ENCODE measurements around the gene TXNDC17. TPM values are rescaled to one million over a fixed set of nuclear protein-coding genes. Genes with fewer than 3 reads are reported as not detected.
A peak's percentile ranks its signal among the peaks of the same experiment; 100 is the strongest.
"Not testable (repeated sequence)": the region's sequence is repeated elsewhere in the genome, so short reads cannot be mapped to it uniquely, and the experiment has no call there.

The TXNDC17 gene
- total RNA-seq, 1 donor from 2014 or later, result 164 TPM

DNA sequence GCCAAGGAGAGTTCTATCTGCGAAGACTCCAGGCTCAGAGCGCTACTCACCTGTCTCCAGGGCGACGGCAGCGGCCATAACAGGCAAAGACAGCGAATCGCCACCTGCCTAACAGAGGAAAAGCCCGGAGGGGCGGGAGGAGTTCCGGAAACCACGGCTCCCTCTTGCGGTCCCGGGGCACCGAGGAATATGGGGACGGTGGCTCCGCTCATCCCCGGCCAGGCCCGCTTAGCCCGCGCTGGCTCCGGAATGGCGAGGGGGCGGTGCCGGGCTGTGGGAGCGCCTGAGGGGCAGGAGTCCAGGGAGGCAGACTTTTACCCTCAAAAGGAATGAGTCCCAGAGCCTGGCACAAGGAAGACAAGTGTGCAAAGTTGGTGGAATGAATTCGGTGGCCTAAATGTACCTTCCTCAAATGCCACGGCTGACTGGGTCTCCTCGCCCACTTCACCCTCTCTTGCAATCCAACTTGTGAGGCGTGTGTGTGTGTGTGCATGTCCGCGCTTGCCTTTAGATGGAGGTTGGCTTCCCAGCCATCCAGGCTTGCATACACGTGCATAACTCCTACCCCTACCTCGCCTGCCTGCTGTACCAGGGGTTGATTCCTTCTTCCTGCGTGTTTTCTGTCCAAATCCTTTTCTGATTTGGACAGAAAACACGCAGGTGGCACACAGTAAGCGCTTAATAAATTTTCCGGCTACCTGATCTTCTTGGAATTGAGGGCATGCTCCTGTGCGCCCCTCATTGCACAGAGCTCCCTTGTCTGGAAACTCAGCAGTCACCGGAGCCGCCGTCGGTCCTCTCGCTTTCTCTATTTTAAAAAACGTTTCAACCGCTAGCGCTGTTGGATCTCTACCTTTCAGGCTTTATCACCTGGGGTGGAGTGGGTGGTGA, 14.2 kb downstream of the TXNDC17 start:
- no peak for DNase-seq (ENCODE audit: extremely low spot score in 2 of 2)
- intact Hi-C loops (cut with DNase I), result no loop called here
- no peak overlapping the region for H3K27ac ChIP-seq
- TF ChIP-seq POLR2A (IDR thresholded peaks at IDR 0.05) (no peak), POLR2AphosphoS5 (IDR thresholded peaks at IDR 0.05; ENCODE audit: insufficient read depth in 1 of 2, low read depth in 1 of 2) (no peak)
- TF ChIP-seq, protein P1, sequence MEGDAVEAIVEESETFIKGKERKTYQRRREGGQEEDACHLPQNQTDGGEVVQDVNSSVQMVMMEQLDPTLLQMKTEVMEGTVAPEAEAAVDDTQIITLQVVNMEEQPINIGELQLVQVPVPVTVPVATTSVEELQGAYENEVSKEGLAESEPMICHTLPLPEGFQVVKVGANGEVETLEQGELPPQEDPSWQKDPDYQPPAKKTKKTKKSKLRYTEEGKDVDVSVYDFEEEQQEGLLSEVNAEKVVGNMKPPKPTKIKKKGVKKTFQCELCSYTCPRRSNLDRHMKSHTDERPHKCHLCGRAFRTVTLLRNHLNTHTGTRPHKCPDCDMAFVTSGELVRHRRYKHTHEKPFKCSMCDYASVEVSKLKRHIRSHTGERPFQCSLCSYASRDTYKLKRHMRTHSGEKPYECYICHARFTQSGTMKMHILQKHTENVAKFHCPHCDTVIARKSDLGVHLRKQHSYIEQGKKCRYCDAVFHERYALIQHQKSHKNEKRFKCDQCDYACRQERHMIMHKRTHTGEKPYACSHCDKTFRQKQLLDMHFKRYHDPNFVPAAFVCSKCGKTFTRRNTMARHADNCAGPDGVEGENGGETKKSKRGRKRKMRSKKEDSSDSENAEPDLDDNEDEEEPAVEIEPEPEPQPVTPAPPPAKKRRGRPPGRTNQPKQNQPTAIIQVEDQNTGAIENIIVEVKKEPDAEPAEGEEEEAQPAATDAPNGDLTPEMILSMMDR (IDR thresholded peaks at IDR 0.05), result no peak
- H3K27me3 ChIP-seq, result peaks cover 3% of the 10 kb centered on the region
- peak overlapping the region in 1 of 2 donors; percentile 1 for H3K4me3 ChIP-seq
- peaks cover 25% of the 10 kb centered on the region for H3K4me1 ChIP-seq
- H3K36me3 ChIP-seq, result no peaks in the 10 kb centered on the region
- no peaks in the 10 kb centered on the region for H3K9me3 ChIP-seq

GRCh38 chr17:6655732-6656361, 15.0 kb downstream of the TXNDC17 start:
- H3K27me3 ChIP-seq; H3K4me3 ChIP-seq; H3K36me3 ChIP-seq; H3K27ac ChIP-seq; H3K9me3 ChIP-seq; intact Hi-C loops (cut with DNase I); DNase-seq (ENCODE audit: extremely low spot score in 2 of 2): not testable (repeated sequence)
- peaks cover 18% of the 10 kb centered on the region for H3K4me1 ChIP-seq

DNA sequence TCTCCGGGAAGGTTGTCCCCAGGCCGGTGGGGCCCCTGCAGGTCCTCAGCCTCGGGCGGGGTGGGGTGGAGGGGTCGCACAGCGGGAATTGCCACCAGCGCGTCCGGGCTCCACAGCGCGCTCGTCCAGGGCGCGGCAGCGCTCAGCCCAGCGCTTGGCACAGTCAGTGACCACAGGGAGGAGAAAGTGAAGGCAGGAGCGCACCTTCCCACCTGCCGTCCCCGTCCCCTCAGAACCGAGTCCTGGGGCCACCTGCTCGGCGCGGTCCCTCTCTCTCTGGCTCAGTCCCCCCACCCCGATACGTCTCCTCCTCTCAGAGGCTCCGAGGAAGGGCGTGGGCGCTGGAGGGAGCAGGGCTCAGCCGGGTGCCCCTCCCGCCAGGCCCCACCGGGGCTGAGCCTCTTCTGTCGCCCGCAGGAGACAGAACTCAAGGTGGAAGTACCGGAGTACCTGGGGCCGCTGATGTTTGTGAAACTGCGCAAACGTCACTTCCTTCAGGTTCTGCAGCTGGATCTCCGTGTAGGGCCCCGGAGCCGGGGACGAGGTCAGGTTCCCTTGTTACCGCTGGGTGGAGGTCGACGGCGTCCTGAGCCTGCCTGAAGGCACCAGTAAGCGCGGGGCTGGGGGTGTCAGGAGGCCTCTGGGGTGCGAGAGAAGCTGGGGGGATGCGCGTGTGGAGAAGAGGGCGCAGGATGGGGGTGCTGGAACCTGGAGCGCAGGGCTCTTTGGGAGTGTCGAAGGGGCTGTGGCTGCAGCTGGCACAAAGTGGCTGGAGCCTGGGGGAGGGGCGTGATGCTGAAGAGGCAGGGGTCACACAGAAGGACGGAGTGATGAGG, 16.2 kb downstream of the TXNDC17 start:
- H3K4me1 ChIP-seq, result peaks cover 12% of the 10 kb centered on the region
- DNase-seq (ENCODE audit: extremely low spot score in 2 of 2); H3K27me3 ChIP-seq; H3K27ac ChIP-seq; H3K36me3 ChIP-seq; H3K9me3 ChIP-seq; intact Hi-C loops (cut with DNase I): not testable (repeated sequence)
- peak overlapping the region in 1 of 2 donors; percentile 15 for H3K4me3 ChIP-seq

GRCh38 chr17:6657633-6658287, 16.9 kb downstream of the TXNDC17 start:
- H3K36me3 ChIP-seq, result no peaks in the 10 kb centered on the region
- intact Hi-C loops (cut with DNase I), result no loop called here
- no peak overlapping the region for H3K27ac ChIP-seq
- no peaks in the 10 kb centered on the region for H3K9me3 ChIP-seq
- DNase-seq (ENCODE audit: extremely low spot score in 2 of 2), result no peak
- peak overlapping the region in 1 of 2 donors; percentile 15 for H3K4me3 ChIP-seq
- TF ChIP-seq POLR2AphosphoS5 (IDR thresholded peaks at IDR 0.05; ENCODE audit: insufficient read depth in 1 of 2, low read depth in 1 of 2), result no peak
- TF ChIP-seq POLR2A (IDR thresholded peaks at IDR 0.05), result no peak
- TF ChIP-seq, protein P1 (IDR thresholded peaks at IDR 0.05), result no peak
- peaks cover 3% of the 10 kb centered on the region for H3K27me3 ChIP-seq
- peaks cover 4% of the 10 kb centered on the region for H3K4me1 ChIP-seq

DNA sequence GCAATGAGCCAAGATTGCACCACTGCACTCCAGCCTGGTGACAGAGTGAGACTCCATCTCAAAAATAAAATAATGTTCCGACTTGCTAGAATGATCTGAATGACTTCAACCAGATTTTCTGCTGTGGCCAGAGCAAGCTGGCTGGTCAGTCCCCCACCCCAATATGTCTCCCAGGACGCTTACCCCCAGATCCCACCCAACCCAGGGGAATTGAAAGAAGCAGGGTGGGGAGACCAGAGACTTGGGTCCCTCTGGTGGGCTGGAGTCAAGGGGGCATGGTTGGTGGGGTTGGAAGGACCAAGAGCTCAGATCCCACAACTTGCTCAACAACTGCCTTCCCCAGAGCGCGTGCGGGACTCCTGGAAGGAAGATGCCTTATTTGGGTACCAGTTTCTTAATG, 17.6 kb downstream of the TXNDC17 start:
- H3K27me3 ChIP-seq; H3K36me3 ChIP-seq; DNase-seq (ENCODE audit: extremely low spot score in 2 of 2); H3K27ac ChIP-seq; intact Hi-C loops (cut with DNase I); H3K9me3 ChIP-seq; H3K4me1 ChIP-seq; H3K4me3 ChIP-seq: not testable (repeated sequence)

DNA sequence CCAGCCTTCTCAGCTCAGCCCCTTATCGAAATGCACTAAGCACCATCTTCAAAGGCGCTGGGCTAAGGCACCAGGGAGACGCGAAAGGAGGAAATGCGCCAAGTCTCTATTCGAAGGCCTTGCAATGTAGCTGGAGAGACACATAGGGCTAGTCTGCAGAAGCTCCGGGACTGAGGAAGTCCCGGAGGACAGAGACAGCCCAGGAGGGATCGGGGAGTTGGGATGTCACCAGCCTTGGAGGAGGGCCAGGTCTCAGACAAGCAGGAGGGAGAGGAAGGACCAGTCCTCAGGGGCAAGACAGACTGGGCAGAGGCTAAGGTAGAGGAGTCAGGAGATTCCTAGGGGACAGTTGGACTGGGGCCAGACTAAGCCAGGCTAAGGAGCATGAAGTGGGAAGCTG, 19.2 kb downstream of the TXNDC17 start:
- Histone ChIP-seq H3K4me3 (no peak overlapping the region), H3K9me3 (no peaks in the 10 kb centered on the region), H3K27ac (no peak overlapping the region), H3K36me3 (no peaks in the 10 kb centered on the region), H3K27me3 (no peaks in the 10 kb centered on the region), H3K4me1 (no peaks in the 10 kb centered on the region)
- TF ChIP-seq POLR2A (IDR thresholded peaks at IDR 0.05) (no peak), POLR2AphosphoS5 (IDR thresholded peaks at IDR 0.05; ENCODE audit: insufficient read depth in 1 of 2, low read depth in 1 of 2) (no peak)
- TF ChIP-seq, protein P1 (IDR thresholded peaks at IDR 0.05), result no peak
- intact Hi-C loops (cut with DNase I), result loop anchor here (10.0 kb wide), 2 partner anchors 175 to 345 kb away; partner anchors contain the start of gene TEKT1
- DNase-seq (ENCODE audit: extremely low spot score in 2 of 2), result no peak
